NOMO-1 treated with dmso at 0.1 percent for 144 hours (cell line): ENCODE measurements around the gene SLC6A12.
"Not testable (repeated sequence)": the region's sequence is repeated elsewhere in the genome, so short reads cannot be mapped to it uniquely, and the experiment has no call there.

ENCODE experiments used
- DNase-seq: peaks from one replicate; lab custom pipeline; 2025; ENCODE audit not compliant: unreplicated experiment; lab: John Stamatoyannopoulos, UW

Gene SLC6A12

GRCh38 chr12:198705-199104 lies 15.3 kb downstream of the SLC6A12 start:
- no peak for DNase-seq

DNA sequence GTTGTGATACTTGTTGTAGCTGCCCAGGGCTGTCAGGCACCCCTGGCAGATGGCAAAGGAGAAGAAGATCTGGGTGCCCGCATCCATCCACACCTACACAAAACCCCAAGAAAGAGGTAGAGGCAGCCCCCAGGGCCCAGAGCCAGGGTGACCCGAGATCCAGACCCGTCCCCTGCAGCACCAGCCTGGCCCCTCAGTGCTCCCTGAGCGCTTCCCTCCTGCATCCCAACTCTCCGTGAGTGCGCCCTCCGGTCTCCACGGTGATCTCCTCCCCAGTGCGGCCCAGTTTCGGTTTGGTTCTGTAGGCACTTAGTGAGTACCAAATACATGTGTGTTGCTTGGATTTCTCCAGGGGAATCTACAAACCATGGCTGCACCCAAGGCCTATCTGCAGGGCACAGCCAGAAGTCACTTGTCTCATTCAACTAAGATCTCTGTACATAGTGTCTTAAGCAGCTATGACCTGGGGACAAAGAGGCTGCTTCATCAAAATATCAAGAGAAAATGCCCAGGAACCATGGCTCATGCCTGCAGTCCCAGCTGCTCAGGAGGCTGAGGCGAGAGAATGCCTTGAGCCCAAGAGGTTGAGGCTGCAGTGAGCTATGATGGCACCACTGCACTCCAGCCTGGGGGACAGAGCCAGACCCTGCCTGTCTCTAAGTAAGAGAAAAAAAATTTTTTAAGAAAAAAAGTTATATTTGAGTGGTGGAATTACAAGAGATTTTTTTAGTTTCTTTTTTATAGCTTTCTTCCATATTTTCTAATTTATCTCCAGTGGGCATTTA lies 15.9 kb downstream of the SLC6A12 start:
- no peak for DNase-seq

- no peak for DNase-seq
Measured at GRCh38 chr12:197347-197746, 16.6 kb downstream of the SLC6A12 start.

GRCh38 chr12:196436-196835 lies 17.5 kb downstream of the SLC6A12 start:
- no peak for DNase-seq

DNA sequence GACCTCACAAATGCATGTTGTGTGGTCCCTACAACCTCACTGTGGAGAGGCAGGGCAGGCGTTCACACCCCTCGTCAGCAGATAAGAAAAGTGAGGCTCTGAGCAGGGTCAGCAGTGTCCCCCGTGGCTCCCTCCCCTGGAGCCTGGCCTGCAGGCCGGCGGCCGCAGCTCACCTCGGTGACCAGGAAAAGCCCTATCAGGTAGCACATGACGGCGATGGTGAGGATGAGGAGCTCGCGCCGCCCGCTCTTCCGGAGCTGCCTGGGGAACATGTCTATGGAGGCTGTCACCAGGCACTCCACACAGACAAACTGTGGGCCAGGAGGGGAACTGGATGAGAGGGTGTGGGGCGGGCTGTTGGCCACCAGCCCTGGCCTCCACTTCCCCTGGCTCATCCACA lies 18.0 kb downstream of the SLC6A12 start:
- no peak for DNase-seq

DNA sequence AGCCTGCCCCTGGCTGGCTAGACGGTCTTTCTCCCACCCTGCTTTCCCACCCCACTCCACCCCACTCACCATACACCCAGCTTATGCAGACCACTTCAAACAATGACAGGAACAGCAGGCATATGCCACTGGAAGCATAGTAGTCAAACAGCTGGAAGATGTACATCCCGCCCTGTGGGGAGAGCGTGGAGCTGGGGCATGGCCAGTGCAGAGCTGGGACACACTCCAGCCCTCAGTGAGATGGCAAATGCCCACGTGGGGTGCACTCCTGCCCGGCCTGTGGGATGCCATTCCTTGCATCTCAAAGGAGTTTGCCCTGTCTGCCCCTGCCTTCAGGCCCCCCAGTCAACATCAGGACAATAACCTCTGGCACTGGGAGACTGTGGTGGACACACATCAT lies 18.8 kb downstream of the SLC6A12 start:
- no peak for DNase-seq

- DNase-seq: no peak
Measured at GRCh38 chr12:194276-194675, 19.7 kb downstream of the SLC6A12 start.

GRCh38 chr12:193261-193660 lies 20.7 kb downstream of the SLC6A12 start:
- no peak for DNase-seq

- DNase-seq: no peak
Measured at GRCh38 chr12:191541-191940, 22.4 kb downstream of the SLC6A12 start.

DNA sequence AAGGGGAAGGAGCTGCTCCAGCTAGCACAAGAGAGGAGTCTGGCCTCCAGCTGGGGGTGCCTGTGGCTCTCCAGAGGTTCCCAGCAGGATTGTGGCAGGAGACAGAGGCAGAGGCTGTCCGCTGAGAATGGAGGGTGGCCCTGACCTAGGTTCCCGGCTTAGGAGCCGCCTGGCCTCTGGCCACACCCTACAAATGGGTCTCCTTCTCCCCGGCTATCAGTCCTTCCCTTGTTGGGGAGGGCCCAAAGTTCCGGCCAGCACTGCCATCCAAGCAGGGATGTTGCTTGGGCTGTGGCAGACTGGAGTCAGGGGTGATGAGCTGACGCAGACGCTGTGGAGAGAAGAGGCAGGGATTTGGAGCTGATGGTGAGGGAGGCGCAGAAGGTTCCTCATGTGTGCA lies 23.1 kb downstream of the SLC6A12 start:
- DNase-seq: no peak

DNA sequence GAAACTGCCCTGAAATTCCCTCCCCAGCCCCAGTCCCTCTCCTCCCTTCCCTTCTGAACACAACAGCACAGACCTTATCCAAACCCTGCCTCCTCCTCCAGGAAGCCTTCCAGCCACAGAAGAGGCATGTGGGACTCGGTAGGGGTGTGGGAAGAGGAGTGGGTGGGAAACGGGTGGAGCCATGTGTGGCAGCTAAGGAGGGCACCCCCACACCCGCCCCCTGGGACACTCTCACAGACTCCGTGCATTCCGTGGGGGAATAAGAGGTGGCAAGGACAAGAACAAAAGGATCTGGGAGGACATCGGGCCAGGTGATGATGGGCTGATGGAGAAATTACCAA lies 24.4 kb downstream of the SLC6A12 start:
- DNase-seq: no peak

- DNase-seq: peak; percentile 70
Measured at GRCh38 chr12:188910-189621, 24.9 kb downstream of the SLC6A12 start.

GRCh38 chr12:187986-188909 lies 25.7 kb downstream of the SLC6A12 start:
- DNase-seq: not testable (repeated sequence)

DNA sequence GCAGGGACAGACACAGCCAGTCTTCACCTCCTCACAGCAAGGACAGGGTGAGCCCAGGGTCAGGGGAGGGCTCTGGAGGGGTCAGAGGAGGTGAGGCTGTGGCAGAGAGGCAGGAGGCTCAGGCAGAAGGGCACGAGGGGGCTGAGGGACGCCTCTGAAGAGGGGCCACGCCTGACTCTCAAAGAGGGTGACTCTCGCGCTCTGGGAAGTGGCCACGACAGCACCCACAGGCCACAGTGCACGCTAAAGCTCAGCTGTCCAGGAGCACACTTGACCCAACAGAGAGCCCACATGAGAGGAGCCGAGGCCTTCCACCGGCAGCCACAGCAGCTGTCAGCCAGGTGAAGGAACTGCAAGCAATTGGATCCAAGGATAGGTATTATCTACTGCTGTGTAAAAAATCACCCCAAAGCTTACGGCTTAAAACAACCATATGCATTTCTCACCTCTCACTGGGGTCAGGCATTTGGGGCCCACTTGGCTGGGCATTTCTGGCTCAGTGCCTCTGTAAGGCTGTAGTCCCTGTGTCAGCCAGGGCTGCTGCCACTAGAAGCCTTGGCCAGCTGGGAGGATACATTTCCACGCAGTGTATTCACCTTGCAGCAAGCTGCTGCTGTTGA lies 27.8 kb downstream of the SLC6A12 start:
- DNase-seq: no peak

DNA sequence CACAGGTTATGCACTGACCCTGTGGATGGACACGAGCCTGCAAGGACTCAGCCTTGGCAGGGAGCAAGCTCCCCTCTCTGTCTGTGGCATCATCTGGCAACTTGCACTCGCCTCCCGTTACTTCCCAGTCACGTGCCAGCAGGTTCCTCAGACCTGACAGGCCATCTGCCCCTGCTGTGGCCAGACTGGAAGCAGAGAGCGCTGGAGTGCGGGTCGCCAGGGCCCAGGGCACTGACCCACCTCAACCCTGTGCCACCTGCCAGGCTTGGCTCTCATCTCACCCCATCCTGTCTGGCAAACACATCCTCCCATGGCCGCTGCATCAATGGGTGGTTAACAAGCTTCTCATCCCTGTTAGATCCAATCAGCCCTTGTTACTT lies 28.4 kb downstream of the SLC6A12 start:
- DNase-seq: no peak

- DNase-seq: no peak
Measured at GRCh38 chr12:184811-185575, 29.0 kb downstream of the SLC6A12 start.

DNA sequence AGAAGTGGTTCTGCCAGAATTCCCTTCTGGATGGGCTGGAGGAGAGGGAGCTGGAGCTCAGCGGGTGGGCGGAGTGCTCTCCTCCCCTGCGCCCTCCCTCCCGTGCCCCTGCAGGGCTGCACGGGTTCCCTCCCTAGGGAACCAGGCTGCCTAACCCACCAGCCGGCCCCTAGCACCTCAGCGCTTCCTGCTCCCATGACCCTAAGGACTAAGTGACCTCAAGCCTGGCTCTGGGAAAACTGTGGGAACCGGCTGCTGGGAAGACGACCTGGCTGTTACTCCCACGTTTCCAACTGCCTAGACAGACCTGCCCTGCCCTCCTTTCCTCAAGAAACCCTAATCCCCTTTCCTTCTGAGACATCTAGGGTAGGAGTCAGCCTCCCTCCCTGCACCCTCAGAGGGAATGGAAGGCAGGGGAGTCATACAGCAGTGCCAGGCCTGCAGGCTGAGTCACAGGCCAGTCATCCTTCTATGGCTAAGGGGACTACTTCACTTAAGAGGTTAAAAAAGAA lies 31.5 kb downstream of the SLC6A12 start:
- peak; percentile 51 for DNase-seq

- DNase-seq: no peak
Measured at GRCh38 chr12:181921-182320, 32.0 kb downstream of the SLC6A12 start.

DNA sequence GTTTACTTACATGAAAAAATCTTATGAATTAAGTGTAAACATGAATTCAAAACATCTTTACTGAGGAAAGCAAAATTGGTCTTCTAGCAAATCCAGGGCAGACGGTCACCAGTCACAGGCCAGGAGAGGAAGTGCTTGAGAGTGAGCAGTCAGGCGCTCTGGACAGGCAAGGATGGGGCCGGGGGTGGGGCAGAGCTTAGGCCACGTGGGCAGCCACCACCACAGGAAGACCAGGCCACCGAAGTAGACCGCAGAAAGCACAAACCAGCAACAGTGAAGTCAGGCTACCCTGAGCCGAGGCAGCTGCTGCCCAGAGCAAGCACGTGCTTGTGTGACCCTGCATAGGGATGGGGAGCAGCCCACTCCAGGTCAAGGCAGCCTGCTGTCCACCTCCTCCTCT lies 33.5 kb downstream of the SLC6A12 start:
- DNase-seq: peak; percentile 94

- no peak for DNase-seq
Measured at GRCh38 chr12:179885-180284, 34.1 kb downstream of the SLC6A12 start.
